ENCODE data around the gene GPRIN2. TPM values are rescaled to one million over a fixed set of nuclear protein-coding genes. Genes with fewer than 3 reads are reported as not detected.

GPRIN2 gene
- polyA plus RNA-seq, 1 of the 3 experiments (the other 2 are of a cell fraction): 0.03 TPM

DNA sequence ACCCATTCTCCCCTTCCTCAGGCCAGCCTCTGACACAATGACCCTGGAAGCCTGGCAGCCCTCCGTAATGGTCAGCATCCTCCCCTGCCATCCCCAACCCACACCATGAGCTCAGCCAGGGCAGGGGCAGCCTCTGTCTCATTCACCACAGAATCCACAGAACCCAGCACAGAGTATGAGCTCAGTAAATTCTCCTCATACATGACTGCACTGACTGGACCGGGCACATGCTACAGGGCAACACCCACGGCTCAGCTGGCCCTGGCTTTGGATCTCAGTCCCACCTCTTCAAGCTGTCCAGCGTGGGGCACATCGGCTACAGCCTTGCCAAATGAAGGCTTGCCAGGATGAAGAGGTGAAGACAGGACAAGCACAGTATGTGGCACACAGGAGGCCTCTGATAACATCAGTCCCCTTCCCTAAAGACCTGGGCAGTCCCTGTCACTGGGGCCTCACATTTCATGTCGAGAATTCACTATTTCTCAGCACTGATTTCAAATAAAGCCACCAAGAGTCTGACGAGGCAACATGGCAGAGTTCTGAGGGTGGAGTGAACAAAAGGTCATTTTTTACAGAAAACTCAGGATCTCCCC is 7.9 kb downstream of the GPRIN2 start:
- Histone ChIP-seq H3K9ac (no peak overlapping the region), H3K9me2 (no peaks in the 10 kb centered on the region), H3K4me2 (no peak overlapping the region), H3F3A (replicated peaks; ENCODE audit: insufficient read depth) (no peaks in the 10 kb centered on the region), H3K36me3 (replicated peaks in 1 of 2; ENCODE audit: control insufficient read depth in 1 of 2, insufficient read depth in 2 of 2, low read length in 1 of 2) (no peaks in the 10 kb centered on the region), H3K4me3 (ENCODE audit: low read depth in 2 of 2, low read length in 1 of 2) (no peak overlapping the region), H3K4me1 (ENCODE audit: control insufficient read depth in 1 of 2, insufficient read depth in 2 of 2, low read depth in 1 of 2, low read length in 1 of 2) (peaks cover 0 to 5% of the 10 kb centered on the region in 2 experiments; a peak in 1 of 4 replicates), H3K9me3 (no peaks in the 10 kb centered on the region), H2AFZ (ENCODE audit: low read depth) (no peak overlapping the region), H3K27ac (ENCODE audit: low read depth in 2 of 2, low read length in 1 of 2) (no peak overlapping the region), H4K20me1 (ENCODE audit: insufficient read depth) (no peaks in the 10 kb centered on the region), H3K27me3 (ENCODE audit: insufficient read depth) (no peaks in the 10 kb centered on the region), H3K79me2 (ENCODE audit: insufficient read depth) (no peaks in the 10 kb centered on the region)
- TF ChIP-seq RFX5 (IDR thresholded peaks at IDR 0.05; ENCODE audit: low read length) (no peak), USF1 (IDR thresholded peaks at IDR 0.05; ENCODE audit: borderline replicate concordance, low read depth) (no peak), MAX (IDR thresholded peaks at IDR 0.05; ENCODE audit: low read depth) (no peak), JUND (IDR thresholded peaks at IDR 0.05) (no peak), TCF12 (IDR thresholded peaks at IDR 0.05) (no peak), FOXJ3 (CRISPR knock-in tag; IDR thresholded peaks at IDR 0.05) (no peak), MXI1 (IDR thresholded peaks at IDR 0.05; ENCODE audit: low read depth, low read length) (no peak), GATA2 (CRISPR knock-in tag; IDR thresholded peaks at IDR 0.05) (no peak), IRF3 (IDR thresholded peaks at IDR 0.05; ENCODE audit: low read depth, low read length) (no peak), EZH2phosphoT487 (IDR thresholded peaks at IDR 0.05; ENCODE audit: borderline replicate concordance, low read depth) (no peak), SMC3 (IDR thresholded peaks at IDR 0.05; ENCODE audit: low read depth, low read length) (no peak), NFIC (IDR thresholded peaks at IDR 0.05; ENCODE audit: borderline replicate concordance) (no peak), YY1 (IDR thresholded peaks at IDR 0.05; ENCODE audit: low read depth) (no peak), RAD21 (IDR thresholded peaks at IDR 0.05; ENCODE audit: low read length) (no peak), RXRA (IDR thresholded peaks at IDR 0.05; ENCODE audit: borderline replicate concordance, low read depth) (no peak), GABPA (IDR thresholded peaks at IDR 0.05; ENCODE audit: low read depth) (no peak), TEAD4 (IDR thresholded peaks at IDR 0.05; ENCODE audit: borderline replicate concordance, insufficient read depth) (no peak), FOXM1 (IDR thresholded peaks at IDR 0.05; ENCODE audit: low read depth) (no peak)
- TF ChIP-seq, protein P1, sequence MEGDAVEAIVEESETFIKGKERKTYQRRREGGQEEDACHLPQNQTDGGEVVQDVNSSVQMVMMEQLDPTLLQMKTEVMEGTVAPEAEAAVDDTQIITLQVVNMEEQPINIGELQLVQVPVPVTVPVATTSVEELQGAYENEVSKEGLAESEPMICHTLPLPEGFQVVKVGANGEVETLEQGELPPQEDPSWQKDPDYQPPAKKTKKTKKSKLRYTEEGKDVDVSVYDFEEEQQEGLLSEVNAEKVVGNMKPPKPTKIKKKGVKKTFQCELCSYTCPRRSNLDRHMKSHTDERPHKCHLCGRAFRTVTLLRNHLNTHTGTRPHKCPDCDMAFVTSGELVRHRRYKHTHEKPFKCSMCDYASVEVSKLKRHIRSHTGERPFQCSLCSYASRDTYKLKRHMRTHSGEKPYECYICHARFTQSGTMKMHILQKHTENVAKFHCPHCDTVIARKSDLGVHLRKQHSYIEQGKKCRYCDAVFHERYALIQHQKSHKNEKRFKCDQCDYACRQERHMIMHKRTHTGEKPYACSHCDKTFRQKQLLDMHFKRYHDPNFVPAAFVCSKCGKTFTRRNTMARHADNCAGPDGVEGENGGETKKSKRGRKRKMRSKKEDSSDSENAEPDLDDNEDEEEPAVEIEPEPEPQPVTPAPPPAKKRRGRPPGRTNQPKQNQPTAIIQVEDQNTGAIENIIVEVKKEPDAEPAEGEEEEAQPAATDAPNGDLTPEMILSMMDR (IDR thresholded peaks at IDR 0.05): no peak
- TF ChIP-seq, protein P2, sequence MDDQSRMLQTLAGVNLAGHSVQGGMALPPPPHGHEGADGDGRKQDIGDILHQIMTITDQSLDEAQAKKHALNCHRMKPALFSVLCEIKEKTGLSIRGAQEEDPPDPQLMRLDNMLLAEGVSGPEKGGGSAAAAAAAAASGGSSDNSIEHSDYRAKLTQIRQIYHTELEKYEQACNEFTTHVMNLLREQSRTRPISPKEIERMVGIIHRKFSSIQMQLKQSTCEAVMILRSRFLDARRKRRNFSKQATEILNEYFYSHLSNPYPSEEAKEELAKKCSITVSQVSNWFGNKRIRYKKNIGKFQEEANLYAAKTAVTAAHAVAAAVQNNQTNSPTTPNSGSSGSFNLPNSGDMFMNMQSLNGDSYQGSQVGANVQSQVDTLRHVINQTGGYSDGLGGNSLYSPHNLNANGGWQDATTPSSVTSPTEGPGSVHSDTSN (IDR thresholded peaks at IDR 0.05): no peak
- DNase-seq: no peak
- 54% methylated on average over 7 of the region's 7 CpGs for WGBS (ENCODE audit: low lambda C conversion rate)
- CTCF ChIA-PET: interaction anchor here (1.5 kb wide), 1 partner anchor 8 kb away, joined by 5 read pairs; no protein-coding TSS in a partner anchor
- POLR2A ChIA-PET: no interaction called here

All from SK-N-SH (cell line).